NCI-H2107 treated with DMSO at 0.1 percent for 48 hours (cell line): ENCODE measurements around the gene TAP2.
A peak's percentile ranks its signal among the peaks of the same experiment; 100 is the strongest.

Source experiments
- DNase-seq: peaks from one replicate; lab custom pipeline; 2025; ENCODE audit not compliant: unreplicated experiment; lab: John Stamatoyannopoulos, UW

Gene TAP2

GRCh38 chr6:32854376-32855178 lies 16.0 kb upstream of the TAP2 start:
- DNase-seq: no peak

- DNase-seq: peak; percentile 70
These were observed 15.2 kb upstream of the TAP2 start, which contains the start of the genes PSMB9 and TAP1 for GRCh38 chr6:32853541-32854375. Gene PSMB9 (plus strand): TSS chr6:32854192. CDS start chr6:32854230, 38 bp downstream. Gene TAP1 (minus strand): TSS chr6:32853704. CDS start chr6:32853636, 68 bp downstream.

- no peak for DNase-seq
These were observed 14.5 kb upstream of the TAP2 start for GRCh38 chr6:32852844-32853540.

- no peak for DNase-seq
These were observed 13.7 kb upstream of the TAP2 start for GRCh38 chr6:32852018-32852843.

GRCh38 chr6:32851025-32851424 lies 12.5 kb upstream of the TAP2 start:
- DNase-seq: no peak

- no peak for DNase-seq
These were observed 10.6 kb upstream of the TAP2 start for GRCh38 chr6:32849126-32849525.

GRCh38 chr6:32847795-32848194 lies 9.3 kb upstream of the TAP2 start:
- no peak for DNase-seq

GRCh38 chr6:32847004-32847403 lies 8.5 kb upstream of the TAP2 start:
- no peak for DNase-seq

- DNase-seq: no peak
These were observed 6.9 kb upstream of the TAP2 start for GRCh38 chr6:32845384-32845884.

- no peak for DNase-seq
These were observed 6.4 kb upstream of the TAP2 start for GRCh38 chr6:32844839-32845383.

GRCh38 chr6:32843979-32844838 lies 5.7 kb upstream of the TAP2 start, which contains the start of gene PSMB8:
Gene PSMB8 (minus strand): TSS chr6:32844047. CDS start chr6:32843996, 51 bp downstream.
- peak; percentile 85 for DNase-seq

- peak; percentile 11 for DNase-seq
These were observed 4.9 kb upstream of the TAP2 start for GRCh38 chr6:32843331-32843978.

GRCh38 chr6:32842690-32843089 lies 4.2 kb upstream of the TAP2 start:
- no peak for DNase-seq

- no peak for DNase-seq
These were observed 3.6 kb upstream of the TAP2 start for GRCh38 chr6:32842021-32842650.

- DNase-seq: no peak
These were observed 2.2 kb upstream of the TAP2 start for GRCh38 chr6:32840604-32841246.

GRCh38 chr6:32839356-32839755 lies 817 bp upstream of the TAP2 start:
- no peak for DNase-seq

GRCh38 chr6:32837651-32838113 lies 857 bp downstream of the TAP2 start:
- no peak for DNase-seq
